ENCODE results near the gene FXYD6. TPM values are rescaled to one million over a fixed set of nuclear protein-coding genes. Genes with fewer than 3 reads are reported as not detected.

FXYD6 gene
- total and polyA plus RNA-seq, 8 donors: 41.4 to 188 (median 157) TPM

DNA sequence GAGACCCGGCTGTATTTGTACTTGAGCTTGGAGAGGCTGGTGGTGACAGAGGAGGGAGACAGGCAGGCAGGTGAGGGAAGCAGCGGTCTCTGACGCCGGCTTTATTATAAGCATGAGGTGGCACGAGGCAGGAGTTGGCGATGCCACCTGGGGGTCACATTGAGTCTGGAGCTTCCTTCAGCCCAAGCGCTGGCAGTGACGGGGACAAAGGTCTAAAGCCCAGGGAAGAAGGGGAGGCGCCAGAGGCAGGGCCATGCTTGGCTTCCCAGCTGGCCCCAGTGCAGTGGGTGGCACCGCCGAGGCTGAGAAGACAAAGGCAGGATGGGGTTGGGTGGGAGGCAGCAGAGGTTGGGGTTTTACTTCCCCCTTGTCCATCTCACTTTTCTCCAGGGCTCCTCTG lies 56.4 kb downstream of the FXYD6 start:
- TF ChIP-seq, protein P1, sequence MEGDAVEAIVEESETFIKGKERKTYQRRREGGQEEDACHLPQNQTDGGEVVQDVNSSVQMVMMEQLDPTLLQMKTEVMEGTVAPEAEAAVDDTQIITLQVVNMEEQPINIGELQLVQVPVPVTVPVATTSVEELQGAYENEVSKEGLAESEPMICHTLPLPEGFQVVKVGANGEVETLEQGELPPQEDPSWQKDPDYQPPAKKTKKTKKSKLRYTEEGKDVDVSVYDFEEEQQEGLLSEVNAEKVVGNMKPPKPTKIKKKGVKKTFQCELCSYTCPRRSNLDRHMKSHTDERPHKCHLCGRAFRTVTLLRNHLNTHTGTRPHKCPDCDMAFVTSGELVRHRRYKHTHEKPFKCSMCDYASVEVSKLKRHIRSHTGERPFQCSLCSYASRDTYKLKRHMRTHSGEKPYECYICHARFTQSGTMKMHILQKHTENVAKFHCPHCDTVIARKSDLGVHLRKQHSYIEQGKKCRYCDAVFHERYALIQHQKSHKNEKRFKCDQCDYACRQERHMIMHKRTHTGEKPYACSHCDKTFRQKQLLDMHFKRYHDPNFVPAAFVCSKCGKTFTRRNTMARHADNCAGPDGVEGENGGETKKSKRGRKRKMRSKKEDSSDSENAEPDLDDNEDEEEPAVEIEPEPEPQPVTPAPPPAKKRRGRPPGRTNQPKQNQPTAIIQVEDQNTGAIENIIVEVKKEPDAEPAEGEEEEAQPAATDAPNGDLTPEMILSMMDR (IDR thresholded peaks at IDR 0.05): no peak
- H3K4me1 ChIP-seq: peaks cover 14 to 77% of the 10 kb centered on the region in 2 donors
- H3K27ac ChIP-seq: no peak overlapping the region

DNA sequence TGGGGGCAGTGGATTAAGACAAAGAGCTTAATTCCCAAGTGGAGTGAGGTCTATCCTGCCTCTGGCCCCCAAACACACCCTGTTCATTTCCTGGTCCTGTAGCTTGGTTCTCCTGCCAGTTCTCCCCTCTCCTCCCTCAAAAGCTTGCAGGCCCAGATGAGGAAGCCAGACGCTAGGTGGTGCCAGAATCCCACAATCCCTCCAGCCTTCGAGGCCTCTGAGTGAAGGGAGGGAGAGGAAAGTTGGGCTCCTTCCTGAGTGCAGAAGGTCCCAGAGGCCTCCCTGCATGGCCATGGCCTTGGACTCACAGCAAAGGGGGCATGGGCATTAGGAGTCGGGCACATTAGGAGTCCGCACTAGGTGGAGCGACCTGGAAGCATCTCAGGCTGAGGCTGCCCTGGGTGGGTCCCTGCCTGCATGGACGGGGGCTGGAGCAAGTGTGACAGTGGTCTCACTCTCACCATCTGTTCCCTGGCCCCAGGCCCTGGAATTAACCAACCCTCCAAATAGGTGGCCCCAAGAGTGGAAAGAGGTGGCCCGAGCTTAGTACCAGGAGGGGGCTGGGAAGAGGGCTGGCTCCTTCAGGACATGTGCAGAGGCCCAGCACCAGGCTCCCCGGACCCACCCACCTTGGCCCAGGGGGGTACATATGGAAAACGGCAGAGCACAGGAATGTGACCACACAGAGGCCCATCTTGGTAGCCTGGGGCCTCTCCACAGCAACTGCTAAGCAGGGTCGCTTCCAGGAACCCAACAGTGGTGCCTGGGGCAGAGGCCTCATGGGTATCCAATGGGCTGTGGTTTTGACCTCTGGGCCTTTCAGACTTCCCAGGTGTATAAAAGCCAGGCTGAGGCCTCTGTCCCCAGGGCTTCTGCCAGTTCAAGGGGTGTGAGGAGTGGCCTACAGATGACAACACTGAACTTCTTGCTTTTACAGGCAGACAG lies 57.1 kb downstream of the FXYD6 start:
- peak; percentile 48 for ATAC-seq
- intact Hi-C loops (cut with DNase I): loop anchor here in 1 of 2 donors (5.0 kb wide), 1 partner anchor 233 kb away; no protein-coding TSS in a partner anchor

More for the DNA sequence above, 56.4 kb downstream of the FXYD6 start:
- Histone ChIP-seq H3K36me3 (no peaks in the 10 kb centered on the region), H3K9me3 (no peaks in the 10 kb centered on the region), H3K27me3 (no peaks in the 10 kb centered on the region), H3K4me3 (no peak overlapping the region)
- intact Hi-C loops (cut with DNase I): loop anchor here in 1 of 2 donors (5.0 kb wide), 1 partner anchor 232 kb away; no protein-coding TSS in a partner anchor
- peak in 1 of 4 donors; percentile 72 for DNase-seq
- no peak for ATAC-seq

DNA sequence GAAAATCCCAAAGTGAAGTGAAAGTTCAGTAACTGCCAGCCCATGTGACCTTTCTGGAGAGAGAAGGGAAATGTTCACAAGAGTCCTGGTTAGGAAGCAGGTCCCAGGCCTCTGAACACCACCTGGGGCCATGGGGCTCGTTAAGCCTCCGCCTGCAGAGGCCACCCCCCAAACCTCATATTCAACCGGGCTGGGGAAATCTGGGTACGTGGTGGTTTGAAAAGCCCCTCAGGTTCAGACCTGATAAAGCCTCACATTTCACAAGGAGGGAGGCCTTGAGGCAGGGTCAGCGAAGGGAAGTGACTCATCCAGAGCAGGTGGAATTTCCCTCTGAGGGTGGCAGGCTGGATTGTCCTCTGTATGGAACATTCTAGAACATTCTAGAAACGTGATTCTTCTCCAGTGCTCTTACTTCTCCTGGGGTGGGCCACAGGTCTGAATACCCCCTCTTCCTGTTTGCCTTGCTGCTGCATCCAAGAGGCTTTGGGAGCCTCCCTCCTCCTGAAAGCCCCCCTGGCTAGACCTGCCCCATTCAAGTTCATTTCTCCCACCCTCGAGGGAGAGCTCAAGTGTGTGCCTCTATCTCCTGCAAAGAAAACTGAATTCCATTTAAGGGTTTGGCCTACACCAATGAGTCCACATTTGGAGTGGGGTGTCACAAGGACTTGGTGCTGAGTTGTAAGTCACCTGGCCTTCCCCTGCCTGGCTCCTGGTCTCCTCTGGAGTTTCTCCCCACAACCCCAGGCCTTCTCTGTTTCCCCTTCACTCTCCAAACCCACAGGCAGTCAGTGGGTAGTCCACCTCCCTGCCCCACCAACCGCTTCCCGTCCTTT lies 58.2 kb downstream of the FXYD6 start:
- Histone ChIP-seq H3K9me3 (no peaks in the 10 kb centered on the region), H3K4me1 (peaks cover 6 to 67% of the 10 kb centered on the region in 2 donors), H3K4me3 (no peak overlapping the region), H3K27me3 (no peaks in the 10 kb centered on the region), H3K27ac (peak overlapping the region in 1 of 2 donors; percentile 92), H3K36me3 (no peaks in the 10 kb centered on the region)
- DNase-seq (peak in 1 of 4 donors; percentile 61), ATAC-seq (peak; percentile 13)
- intact Hi-C loops (cut with DNase I): no loop called here
- TF ChIP-seq, protein P1 (IDR thresholded peaks at IDR 0.05): peak in 1 of 2 donors; percentile 30

More for the DNA sequence above, 57.1 kb downstream of the FXYD6 start:
- Histone ChIP-seq H3K27ac (no peak overlapping the region), H3K4me1 (peaks cover 14 to 77% of the 10 kb centered on the region in 2 donors), H3K36me3 (no peaks in the 10 kb centered on the region), H3K9me3 (no peaks in the 10 kb centered on the region), H3K4me3 (no peak overlapping the region), H3K27me3 (no peaks in the 10 kb centered on the region)
- DNase-seq: peak; percentile 32 to 89 (median 70)
- TF ChIP-seq, protein P1 (IDR thresholded peaks at IDR 0.05): peak; percentile 15 to 37

DNA sequence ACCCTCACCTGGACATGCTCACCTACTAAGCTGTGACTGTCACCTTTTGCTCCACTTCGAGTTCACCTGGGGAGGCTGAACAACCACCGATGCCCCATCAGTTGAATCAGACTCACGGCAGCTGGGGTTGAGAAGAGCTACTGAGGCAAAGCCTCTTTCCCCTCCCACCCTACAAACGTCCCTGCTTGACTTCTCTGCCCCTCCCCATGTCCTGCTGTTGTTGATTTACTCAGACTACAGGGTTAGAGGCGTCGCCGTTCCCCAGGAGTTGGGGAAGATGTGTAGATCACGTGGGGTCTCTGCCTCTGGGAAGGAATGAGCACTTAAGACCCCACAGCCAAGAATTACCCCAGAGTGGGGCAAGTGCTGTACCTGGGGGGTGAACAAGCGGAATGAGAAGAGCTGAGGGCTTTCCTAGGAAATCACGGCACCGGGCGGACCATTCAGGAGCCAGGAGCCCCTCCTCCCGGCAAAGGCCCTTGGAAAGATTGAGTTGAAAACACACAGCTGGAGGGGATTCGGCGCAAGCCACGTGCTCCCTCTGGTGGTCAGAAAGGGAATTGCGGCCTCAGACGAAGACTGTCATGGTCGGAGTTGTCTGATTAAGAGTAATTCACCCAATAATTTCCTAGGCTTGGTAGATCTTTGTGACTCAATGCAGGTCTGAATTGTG lies 59.0 kb downstream of the FXYD6 start:
- no peaks in the 10 kb centered on the region for H3K9me3 ChIP-seq
- peak; percentile 84 to 91 (median 88) for DNase-seq
- no peaks in the 10 kb centered on the region for H3K27me3 ChIP-seq
- peak; percentile 82 for ATAC-seq
- TF ChIP-seq, protein P1 (IDR thresholded peaks at IDR 0.05): peak; percentile 99 to 100
- intact Hi-C loops (cut with DNase I): no loop called here
- peak overlapping the region in 1 of 2 donors; percentile 92 for H3K27ac ChIP-seq
- H3K4me1 ChIP-seq: peaks cover 6 to 60% of the 10 kb centered on the region in 2 donors
- H3K4me3 ChIP-seq: no peak overlapping the region
- H3K36me3 ChIP-seq: no peaks in the 10 kb centered on the region
